Stimulated activated CD8-positive, alpha-beta memory T cell treated with anti-CD3 and anti-CD28 coated beads, Interleukin-7, amount 100 ng/mL, for 4 hours (primary cell): Measurements from ENCODE around the gene OLFML3.
"Not testable (repeated sequence)": the region's sequence is repeated elsewhere in the genome, so short reads cannot be mapped to it uniquely, and the experiment has no call there.

ENCODE experiments used
- DNase-seq, 2 donors: peaks; one replicate each; pipeline ENCODE4 v3.0.0-alpha.2; 2020; ENCODE audit warnings: low read depth in 2 of 2

The OLFML3 gene

DNA sequence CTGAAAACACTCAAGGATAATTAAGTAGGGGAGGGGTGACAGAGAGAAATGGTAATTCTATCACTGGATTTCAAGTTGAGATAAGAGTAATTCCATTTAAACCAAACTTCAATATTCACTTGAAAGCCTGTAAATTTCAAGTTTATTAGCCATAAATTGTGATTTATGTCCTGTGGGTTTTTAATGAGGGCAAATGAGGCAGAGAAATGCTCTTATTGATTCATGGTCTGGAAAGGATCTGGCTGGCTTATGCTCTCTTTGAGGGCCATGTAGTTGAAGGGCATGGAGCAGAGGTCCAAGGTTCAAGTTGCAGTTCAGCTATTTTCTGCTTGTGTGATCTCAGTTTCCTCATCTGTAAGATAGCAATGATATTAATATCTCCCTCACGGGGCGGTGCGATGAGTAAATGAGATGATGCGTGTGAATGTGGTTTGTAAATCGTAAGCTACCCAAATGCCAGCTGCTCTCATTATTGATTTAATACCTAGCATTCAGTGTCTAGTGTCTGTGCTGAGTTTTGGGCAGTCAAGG is 12.3 kb downstream of the OLFML3 start:
- DNase-seq, result no peak

DNA sequence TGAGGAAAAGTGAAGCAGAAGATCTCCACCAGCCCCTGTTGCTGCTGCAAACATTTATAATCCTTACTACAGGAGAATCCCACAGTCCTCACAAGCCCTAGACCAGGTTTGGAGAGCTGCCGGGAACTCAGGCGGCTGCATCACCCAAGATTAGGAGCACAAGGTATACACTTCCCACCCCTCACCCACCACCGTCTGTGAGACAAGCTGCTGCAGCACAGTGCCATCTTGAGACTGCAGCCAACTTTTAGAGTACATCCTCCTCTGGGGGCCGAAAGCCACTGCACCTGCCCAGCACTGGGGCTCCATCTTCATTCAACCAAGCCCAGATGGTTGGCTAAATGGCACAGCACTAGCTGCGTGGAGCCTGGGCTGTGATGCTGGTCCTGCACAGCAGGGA is 13.8 kb downstream of the OLFML3 start:
- no peak for DNase-seq

DNA sequence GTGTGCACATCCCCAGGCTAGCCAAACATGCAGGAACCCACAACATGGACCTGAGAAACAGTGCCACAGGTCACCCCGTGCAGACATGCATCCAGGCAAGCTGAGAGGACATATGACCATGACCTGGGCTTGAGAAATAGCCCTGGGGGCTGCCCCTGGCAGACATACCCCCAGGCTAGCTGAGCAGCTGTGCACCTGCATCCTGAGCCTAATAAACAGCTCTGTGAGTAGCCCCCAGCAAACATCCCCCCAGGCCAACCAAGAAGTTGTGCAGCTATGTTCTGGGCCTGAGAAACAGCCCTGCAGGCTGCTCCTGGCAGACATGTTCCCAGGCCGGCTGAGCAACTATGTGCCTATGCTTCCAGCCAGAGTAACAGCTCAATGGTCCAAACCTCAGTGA is 14.5 kb downstream of the OLFML3 start:
- DNase-seq, result no peak

DNA sequence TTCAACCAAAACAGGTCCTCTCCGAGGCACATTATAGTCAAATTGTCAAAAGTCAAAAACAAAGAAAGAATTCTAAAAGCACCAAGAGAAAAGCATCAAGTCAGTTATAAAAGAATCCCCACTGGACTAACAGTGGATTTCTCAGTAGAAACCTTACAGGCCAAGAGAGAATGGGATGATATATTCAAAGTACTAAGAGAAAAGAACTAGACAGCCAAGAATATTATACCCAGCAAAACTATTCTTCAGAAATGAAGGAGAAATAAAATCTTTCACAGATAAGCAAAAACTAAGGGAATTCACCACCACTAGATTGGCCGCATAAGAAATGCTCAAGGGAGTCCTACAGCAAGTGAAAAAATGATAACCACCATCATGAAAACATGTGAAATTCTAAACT is 16.1 kb downstream of the OLFML3 start:
- no peak for DNase-seq

DNA sequence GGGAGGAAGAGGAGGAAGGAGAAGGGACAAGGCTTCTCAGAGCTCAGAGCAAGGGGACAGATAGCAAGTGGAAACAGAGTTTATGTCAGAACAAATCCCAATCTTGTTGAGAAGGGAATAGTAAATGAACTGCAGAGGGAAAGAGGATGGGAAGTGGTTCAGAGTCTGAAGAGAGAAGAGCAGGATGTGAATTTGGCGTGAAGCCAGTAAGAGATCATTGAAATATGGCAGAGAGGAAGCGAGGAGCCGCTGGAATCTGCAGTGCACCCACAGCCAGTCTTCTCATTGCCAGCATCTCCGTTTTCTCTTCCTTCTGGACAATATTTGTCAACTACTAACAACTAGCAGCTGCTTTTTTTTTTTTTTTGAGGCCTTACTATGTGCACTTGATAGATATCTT is 19.1 kb downstream of the OLFML3 start:
- no peak for DNase-seq

DNA sequence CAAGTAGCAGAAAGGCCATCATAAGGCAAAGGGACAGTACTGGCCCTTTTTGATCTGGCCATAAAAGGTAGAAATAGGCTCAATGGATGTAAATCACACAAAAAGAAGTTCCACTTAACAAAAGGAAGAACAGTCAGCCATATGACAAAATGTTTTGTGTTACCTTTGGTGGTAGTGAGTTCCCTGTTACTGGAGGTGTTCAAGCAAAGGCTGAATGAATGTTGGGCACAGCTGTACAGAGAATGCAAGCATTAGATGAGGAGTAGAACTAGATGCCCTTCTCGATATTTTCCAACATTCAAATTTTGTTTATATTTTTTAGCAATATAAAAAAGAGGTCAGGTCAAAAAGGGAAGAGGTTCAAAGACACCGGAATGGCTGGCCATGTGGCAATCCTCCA is 20.0 kb downstream of the OLFML3 start:
- no peak for DNase-seq

DNA sequence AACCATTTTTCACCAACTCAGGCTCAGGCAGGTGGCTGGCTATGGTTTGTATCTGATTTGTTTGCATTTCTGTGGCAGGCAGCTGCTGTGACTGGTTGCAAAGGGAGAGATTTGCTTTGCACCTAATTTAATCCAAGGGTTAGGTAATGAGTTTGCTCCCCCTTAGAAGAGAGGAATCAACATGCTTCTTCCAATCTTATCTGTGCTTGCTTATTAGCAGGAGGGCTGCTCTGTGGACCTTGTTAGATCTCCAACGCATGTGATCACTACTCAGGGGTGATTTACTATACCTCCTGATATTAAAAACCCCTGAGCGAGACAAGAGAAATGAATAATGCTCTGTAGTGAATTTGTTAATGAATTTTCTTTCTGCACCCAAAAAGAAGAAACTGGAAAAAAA is 20.5 kb downstream of the OLFML3 start:
- no peak for DNase-seq

DNA sequence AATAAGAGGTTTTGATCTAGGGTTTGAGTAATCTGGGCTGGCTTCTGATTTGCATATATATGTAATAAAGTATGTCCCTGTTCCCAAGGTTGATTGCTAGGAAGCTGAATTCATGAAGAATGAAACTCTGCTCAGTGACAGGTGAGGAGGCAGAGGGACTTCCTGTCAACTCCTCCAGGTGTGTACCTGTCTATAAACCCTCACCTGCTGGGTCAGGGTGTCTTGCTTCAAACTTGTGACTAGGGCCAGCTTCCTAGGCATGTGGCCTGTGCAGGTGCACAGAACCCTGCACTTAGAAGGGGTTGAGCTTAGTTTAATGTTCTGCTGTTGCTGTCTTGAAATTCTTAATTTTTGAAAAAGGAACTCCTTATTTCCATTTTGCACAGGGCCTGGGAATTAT is 21.1 kb downstream of the OLFML3 start:
- DNase-seq, result no peak

DNA sequence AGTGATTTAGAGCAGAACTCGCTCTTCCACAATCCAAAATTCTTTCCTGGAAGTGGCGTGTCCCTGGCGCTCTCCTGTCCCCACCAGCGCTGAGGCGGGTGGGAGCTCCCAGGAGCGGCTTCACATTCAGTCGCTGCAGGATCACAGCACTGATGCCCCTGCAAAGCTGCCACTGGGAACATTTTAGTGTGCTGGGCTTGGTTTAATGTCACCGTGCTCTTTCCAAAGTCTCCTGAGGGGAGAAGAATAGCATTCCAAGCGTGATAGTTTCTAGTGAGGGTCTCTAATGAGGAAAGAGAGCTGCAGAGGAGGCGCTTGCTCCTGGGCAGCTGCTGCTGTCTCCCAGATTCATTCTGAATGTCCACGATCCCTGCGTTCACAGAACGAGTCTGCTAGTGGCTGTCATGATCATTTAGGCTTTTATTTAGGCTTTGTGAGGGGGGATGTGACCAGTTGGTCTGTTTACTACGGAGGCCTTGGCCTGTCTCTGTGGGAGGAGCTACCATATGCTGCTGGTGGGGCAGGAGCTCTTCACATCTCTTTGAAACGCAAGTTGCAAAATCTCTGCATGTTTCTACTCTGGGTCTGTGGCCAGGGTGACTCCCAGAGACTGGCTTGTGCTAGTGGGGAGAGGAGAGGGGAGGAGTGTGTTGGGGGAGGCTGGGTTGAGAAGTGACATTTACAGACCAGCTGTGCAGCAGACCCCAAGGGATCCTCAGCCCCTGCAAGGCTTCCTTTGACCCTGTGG is 23.4 kb downstream of the OLFML3 start:
- DNase-seq, result no peak

DNA sequence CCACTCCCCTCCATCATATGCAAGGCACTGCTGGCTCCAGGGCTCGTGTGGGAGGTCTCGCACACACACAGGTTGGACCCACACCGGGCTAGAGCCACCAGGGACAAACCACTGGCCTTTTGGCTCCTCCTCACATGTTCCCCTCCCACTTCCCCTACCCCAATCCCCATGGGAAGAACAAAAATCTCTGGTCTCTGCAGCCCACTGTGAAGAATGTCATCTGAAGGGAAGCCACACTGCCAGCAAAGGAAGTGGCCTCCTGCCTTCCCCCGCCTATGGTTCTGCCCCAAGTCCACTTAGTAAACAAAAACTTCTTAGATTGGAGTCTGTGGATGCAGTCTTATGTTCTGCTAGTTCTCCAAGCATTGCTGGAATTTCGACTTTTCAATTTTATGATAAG is 24.2 kb downstream of the OLFML3 start:
- DNase-seq, result no peak

DNA sequence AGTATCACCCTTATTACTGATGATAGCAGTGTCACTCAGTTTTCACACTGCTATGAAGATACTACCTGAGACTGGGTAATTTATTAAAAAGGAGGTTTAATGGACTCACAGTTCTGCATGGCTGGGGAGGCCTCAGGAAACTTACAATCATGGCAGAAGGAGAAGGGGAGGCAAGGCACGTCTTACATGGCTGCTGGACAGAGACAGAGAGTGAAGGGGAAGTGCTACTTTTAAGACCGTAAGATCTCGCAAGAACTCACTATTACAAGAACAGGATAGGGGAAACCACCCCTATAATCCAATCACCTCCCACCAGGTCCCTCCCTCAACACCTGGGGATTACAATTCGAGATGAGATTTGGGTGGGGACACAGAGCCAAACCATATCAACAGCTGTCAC is 27.6 kb downstream of the OLFML3 start:
- DNase-seq, result not testable (repeated sequence)

DNA sequence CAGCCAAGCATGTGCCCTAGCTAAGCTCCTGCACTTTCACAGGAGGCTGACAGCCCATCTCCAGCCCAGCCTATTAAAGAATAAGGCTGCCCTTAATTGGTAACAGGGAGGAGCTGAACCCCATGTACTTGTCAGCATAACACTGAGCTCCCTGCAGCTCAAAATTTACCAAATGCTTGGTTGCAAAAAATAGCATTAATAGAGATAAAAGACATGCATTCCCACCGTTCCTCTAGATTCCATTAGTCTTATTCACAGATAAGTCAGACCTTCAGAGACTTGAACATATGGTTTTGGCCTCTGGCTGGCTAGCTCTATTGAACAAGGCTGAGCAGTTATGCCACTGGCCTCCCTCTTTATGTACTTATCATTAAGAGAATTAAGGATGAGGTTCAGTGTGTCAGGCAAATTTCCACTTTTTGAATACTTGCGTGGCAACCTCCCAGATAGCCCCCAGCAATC is 29.2 kb downstream of the OLFML3 start:
- no peak for DNase-seq

DNA sequence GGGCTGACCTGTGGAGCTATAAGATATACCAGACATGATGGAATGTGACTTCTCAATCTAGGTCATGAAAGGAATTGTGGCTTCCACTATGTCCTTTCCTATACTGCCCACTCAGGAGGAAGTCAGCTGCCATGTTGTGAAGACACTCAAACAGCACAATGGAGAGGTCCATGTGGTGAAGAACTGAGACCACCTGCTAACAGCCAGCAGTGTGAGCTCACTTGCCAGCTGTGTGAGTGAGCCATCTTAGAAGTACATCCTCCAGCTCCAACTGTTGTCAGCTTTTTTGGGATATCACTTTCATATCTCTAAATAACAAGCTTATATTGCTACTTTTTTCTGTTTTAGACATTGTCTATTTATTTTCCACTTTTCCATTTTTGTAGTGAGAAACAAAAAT is 29.7 kb downstream of the OLFML3 start:
- no peak for DNase-seq

DNA sequence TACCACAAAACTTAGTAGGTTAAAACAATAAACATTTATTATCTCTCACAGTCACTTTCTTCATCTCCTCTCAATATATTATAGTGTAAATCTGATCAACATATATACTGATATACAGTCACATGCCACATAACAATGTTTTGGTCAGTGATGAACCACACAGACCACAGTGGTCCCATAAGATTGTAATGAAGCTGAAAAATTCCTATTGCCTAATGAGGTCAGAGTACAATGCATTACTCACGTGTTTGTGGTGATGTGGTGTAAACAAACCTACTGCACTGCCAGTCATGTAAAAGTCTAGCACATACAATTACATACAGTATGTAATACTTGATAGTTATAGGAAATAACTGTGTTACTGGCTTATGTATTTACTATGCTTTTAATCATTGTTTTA is 30.1 kb downstream of the OLFML3 start:
- DNase-seq, result no peak

DNA sequence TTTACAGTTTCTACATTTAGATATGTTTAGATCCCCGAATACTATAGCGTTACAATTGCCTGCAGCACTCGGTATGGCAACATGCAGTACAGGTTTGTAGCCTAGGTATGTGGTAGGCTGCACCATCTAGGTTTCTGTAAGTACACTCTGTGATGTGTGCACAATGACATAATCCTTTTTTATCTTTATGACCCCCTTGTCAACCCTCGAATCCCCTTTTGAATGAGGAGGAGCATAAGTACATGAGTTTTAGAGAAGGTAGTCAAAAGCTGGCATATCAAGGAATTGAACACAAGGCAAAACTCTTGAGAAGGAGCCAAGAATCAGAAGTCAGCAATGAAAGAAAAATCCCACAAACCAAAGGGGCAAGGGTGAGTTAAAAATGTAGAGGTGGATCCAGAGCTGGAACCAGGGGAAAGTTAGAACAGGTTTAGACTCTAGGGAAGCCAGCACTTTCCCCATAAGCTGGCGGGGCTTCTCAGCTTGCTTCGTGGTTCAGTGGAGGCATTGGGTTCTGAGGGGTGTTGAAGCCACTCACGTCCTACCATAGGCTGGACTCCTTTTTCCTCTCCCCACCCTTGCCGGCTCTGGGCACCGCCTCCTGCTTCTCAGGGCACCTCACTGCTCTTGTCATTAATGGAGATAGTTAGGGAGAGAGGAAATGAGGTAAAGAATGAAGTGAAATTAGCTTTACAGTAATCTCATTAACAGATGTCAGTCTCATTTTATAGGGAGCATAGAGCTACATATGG is 31.3 kb downstream of the OLFML3 start:
- no peak for DNase-seq

DNA sequence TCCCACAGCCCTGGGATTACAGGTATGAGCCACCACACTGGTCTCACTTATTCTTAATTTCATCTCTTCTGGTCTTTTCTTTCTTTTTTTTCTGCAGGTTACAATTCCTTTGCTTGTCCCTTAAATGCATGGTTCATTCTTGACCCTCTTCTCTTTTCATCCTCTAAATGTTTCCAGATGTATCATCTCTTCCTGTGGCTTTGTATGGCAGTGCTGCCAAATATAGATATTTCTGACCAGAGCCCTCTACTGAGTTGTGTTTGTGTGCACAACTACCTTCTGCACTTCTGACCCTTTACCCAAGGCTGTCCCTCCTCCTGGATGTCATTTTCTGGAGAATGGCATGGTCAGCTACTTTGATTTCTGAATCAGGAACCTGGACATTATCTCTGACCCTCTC is 32.5 kb downstream of the OLFML3 start:
- DNase-seq, result no peak

DNA sequence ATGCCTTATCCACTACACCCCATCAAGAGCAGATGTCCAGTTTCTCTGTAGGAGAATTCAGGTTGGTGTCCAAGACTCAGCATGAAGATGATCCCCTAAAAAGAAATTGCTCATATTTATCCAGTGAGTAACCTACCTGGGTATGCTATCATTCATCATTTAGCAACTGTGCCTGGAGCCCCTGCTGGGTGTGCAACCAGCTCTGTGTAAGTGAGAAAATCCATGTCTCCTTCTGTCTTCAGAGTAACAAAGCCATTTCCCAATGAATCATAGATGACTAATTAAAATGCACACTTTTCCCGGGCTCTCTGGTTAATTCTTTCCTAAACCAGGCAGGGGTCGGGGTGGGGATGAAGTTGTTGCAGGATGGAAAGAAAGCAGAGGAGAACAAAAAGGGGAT is 35.8 kb downstream of the OLFML3 start:
- DNase-seq, result no peak

DNA sequence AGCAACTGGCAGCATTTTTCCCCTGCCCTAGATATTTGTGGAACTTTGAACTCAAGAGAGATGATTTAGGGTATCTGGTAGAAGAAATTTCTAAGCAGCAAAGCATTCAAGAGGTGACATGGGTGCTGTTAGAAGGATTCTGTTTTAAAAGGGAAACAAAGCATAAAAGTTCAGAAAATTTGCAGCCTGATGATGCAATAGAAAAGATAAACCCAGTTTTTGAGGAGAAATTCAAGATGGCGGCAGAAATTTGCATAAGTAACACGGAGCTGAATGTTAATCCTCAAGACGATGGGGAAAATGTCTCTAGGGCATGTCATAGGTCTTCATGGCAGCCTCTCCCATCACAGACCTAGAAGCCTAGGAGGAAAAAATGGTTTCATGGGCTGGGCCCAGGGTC is 40.5 kb downstream of the OLFML3 start:
- not testable (repeated sequence) for DNase-seq

DNA sequence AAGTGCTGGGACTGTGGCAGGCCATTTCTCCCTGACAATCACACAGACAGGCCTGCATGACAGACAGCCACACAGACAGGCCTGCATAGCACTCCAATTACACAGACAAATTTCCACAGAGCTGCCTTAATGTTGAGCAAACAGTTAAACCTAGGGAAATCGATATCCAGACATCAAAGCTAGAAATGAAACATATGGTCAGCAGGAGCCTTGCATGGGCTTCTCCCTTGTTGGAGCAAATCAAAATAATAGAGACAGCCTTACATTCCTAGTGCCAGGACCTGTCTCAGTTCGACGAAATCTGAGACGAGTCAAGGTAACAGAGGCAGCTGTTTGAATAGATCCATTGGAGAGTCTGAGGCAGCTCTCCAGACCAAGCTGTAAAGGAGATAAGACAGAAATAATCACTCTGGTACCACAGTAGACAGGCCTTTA is 42.4 kb downstream of the OLFML3 start:
- no peak for DNase-seq

DNA sequence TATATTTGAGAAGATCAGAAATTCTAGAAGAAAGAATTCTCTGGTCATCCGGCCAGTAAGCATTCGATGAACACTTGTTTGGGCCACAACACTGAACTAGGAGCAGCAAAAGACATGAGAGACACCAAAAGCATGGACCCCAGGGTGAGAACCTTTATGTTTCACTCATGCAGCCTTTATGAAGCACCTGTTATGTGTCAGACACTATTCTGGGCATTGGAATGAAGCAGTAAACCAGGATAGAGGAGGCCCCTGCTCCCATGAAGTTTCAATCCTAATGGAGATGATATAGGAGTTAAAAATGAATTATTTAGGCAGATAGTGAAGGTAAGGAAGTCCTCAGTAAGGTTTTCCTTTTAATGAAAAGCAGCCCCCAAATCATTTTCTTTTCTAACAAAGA is 43.6 kb downstream of the OLFML3 start:
- DNase-seq, result no peak

DNA sequence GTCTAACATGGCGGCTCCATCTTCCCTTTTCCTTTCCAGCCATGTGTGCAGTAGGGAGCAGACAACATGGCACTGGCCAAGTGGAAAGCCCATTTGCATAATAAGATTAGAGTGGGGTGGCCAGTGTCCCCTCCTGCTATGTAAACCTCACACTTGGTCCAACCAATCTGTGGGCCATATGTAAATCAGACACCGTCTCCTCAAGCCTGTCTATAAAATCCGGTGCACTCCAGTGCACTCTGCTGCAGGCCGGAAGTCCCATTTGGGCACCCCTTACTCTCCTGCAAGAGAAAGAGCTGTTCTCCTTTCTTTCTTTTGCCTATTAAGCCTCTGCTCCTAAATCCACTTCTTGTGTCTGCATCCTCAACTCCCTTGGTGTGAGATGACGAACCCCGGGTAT is 44.1 kb downstream of the OLFML3 start:
- no peak for DNase-seq

DNA sequence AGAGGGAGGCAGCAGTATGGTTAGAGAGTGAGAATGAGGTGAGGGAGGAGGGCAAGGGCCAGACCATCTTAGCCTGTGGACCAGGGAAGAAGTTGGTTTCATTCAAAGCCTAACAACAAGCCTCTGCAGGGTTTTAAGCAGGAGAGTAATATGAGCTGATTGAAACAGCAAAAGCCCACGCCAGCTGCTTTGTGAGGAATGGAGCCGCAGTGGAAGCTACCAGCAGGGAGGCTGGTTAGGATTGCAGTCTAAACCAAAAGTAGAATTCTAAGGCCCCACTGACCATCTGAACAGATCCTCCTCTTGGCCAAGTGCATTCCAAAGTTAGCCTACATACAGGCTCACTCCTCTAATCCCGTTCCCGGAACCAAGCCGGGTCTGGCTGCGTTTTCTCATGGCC is 44.8 kb downstream of the OLFML3 start:
- DNase-seq, result no peak
